Ovary (tissue), 9 donors: Measurements from ENCODE around the gene AFF3. TPM values are rescaled to one million over a fixed set of nuclear protein-coding genes. Genes with fewer than 3 reads are reported as not detected.

Source experiments
- DNase-seq, 5 donors: peaks; one replicate each; pipeline ENCODE4 v3.0.0-alpha.2; 2019 to 2020
- H3K27ac ChIP-seq, 2 donors: fragments of 200-600 bp; one replicate each; pipeline versions ENCODE4 v1.5.1 to v1.8.0; 2019 to 2022
- H3K27me3 ChIP-seq: fragments of 200-600 bp; one replicate; pipeline ENCODE4 v1.8.0; 2022
- H3K36me3 ChIP-seq: fragments of 200-600 bp; sonication (generic); one replicate; pipeline ENCODE4 v1.5.1; 2019
- H3K4me1 ChIP-seq: one replicate; pipeline ENCODE4 v1.8.1; 2013; ENCODE audit warnings: mild to moderate bottlenecking, moderate library complexity; ENCODE audit not compliant: insufficient read depth
- H3K4me3 ChIP-seq: fragments of 200-600 bp; sonication (generic); one replicate; pipeline ENCODE4 v1.5.1; 2017
- H3K9me3 ChIP-seq, 2 donors: fragments of 200-600 bp in 1 of 2; sonication (generic) in 1 of 2; one replicate each; pipeline versions ENCODE4 v1.5.1 to v1.8.1; 2013 to 2019; ENCODE audit warnings: mild to moderate bottlenecking in 1 of 2, moderate library complexity in 1 of 2
- EP300 ChIP-seq: sonication (generic); formaldehyde crosslinking; IDR thresholded peaks from one replicate; pipeline ENCODE4 v1.6.1; 2017; ENCODE audit warnings: antibody characterized with exemption
- POLR2A ChIP-seq: fragments of 450-650 bp; IDR thresholded peaks from one replicate; pipeline ENCODE4 v1.6.1; 2017; ENCODE audit warnings: antibody characterized with exemption, mild to moderate bottlenecking, moderate library complexity
- WGBS, 3 donors: extraction: QIAGEN DNeasy Blood & Tissue Kit in 1 of 3; methylation state at CpG; one replicate each; pipeline versions ENCODE4 v1.1.5 to v1.1.7; 2013 to 2017; 5-methylcytosine and 5-hydroxymethylcytosine counted together
- intact Hi-C, 4 donors: fragments of 100-400 bp; cut with DNase I; formaldehyde crosslinking; loops; one replicate each; pipeline versions ENCODE4 v1.11.0 to v1.15.1; 2022 to 2023
- polyA plus RNA-seq, 2 donors: library from polyadenylated mRNA; stranded (reverse); fragments of 200-250 nt in 1 of 2; fragments of 350-450 nt in 1 of 2; fragmentation: Illumina TruSeq in 1 of 2; extraction: RNeasy Lipid Tissue Mini Kit (QIAGEN cat#74804) in 1 of 2; gene quantifications; one replicate each; pipeline ENCODE4 v1.2.3, GENCODE V29; 2013 to 2014
- total RNA-seq, 7 donors: library from RNA; depleted of rRNA in 2 of 7; stranded (reverse); fragments of >200 nt in 2 of 7; fragmentation: NEBNext Ultra II Directional in 3 of 7; extraction: Animal tissue kit (Norgen Biotek cat#: 25700) in 3 of 7; gene quantifications; one replicate each; pipeline versions ENCODE4 v1.1.0 to v1.2.4, GENCODE V29; 2016 to 2023
- TF ChIP-seq, protein P1 (sequence below), 3 donors: fragments of 450-650 bp in 2 of 3; fragments of 200-600 bp in 1 of 3; IDR thresholded peaks; one replicate each; pipeline versions ENCODE4 v1.5.1 to v1.8.0; 2016 to 2022; ENCODE audit warnings: antibody characterized with exemption in 3 of 3, mild to moderate bottlenecking in 1 of 3
- donor health status: DM: no; HTN: no; CAD: no; lungs with moderate emphysema.
- donor health status: DM: no; HTN: no; CAD: no.
- donor health status: Bipolar disorder and iron deficiency.
- donor health status: DM: yes; HTN: yes; CAD: no.
- donor health status: DM: no; HTN: no; CAD: no.
- donor health status: DM: yes; HTN: yes; CAD: no.

AFF3 gene
- total and polyA plus RNA-seq, 9 donors, result 5.9 to 40.8 (median 25.7) TPM

- H3K36me3 ChIP-seq, result no peaks in the 10 kb centered on the region
- peaks cover 12% of the 10 kb centered on the region for H3K4me1 ChIP-seq
These were observed 70.9 kb downstream of the AFF3 start for GRCh38 chr2:100071335-100072043.

GRCh38 chr2:100070078-100070477 is 72.3 kb downstream of the AFF3 start:
- intact Hi-C loops, result no loop called here
- Histone ChIP-seq H3K4me1 (peaks cover 10% of the 10 kb centered on the region), H3K9me3 (no peaks in the 10 kb centered on the region), H3K4me3 (no peak overlapping the region), H3K27ac (no peak overlapping the region), H3K27me3 (no peaks in the 10 kb centered on the region), H3K36me3 (no peaks in the 10 kb centered on the region)
- TF ChIP-seq, protein P1, sequence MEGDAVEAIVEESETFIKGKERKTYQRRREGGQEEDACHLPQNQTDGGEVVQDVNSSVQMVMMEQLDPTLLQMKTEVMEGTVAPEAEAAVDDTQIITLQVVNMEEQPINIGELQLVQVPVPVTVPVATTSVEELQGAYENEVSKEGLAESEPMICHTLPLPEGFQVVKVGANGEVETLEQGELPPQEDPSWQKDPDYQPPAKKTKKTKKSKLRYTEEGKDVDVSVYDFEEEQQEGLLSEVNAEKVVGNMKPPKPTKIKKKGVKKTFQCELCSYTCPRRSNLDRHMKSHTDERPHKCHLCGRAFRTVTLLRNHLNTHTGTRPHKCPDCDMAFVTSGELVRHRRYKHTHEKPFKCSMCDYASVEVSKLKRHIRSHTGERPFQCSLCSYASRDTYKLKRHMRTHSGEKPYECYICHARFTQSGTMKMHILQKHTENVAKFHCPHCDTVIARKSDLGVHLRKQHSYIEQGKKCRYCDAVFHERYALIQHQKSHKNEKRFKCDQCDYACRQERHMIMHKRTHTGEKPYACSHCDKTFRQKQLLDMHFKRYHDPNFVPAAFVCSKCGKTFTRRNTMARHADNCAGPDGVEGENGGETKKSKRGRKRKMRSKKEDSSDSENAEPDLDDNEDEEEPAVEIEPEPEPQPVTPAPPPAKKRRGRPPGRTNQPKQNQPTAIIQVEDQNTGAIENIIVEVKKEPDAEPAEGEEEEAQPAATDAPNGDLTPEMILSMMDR (IDR thresholded peaks at IDR 0.05), result no peak
- TF ChIP-seq POLR2A, result no peak
- no peak for TF ChIP-seq EP300
- DNase-seq, result no peak
- 10 to 25% (median 18%) methylated on average over 4 of the region's 4 CpGs for WGBS, 3 donors

More at GRCh38 chr2:100071335-100072043, 70.9 kb downstream of the AFF3 start:
- intact Hi-C loops, result no loop called here
- TF ChIP-seq, protein P1 (IDR thresholded peaks at IDR 0.05), result no peak
- no peak for TF ChIP-seq POLR2A
- TF ChIP-seq EP300, result no peak
- no peaks in the 10 kb centered on the region for H3K9me3 ChIP-seq
- no peak overlapping the region for H3K27ac ChIP-seq
- no peak overlapping the region for H3K4me3 ChIP-seq
- no peak for DNase-seq
- no peaks in the 10 kb centered on the region for H3K27me3 ChIP-seq
- WGBS, 3 donors, result 93 to 96% (median 93%) methylated on average over 13 of the region's 13 CpGs

GRCh38 chr2:100068395-100068794 is 74.0 kb downstream of the AFF3 start:
- intact Hi-C loops, result no loop called here
- H3K4me3 ChIP-seq, result no peak overlapping the region
- 70 to 83% (median 81%) methylated on average over 4 of the region's 4 CpGs for WGBS, 3 donors
- H3K9me3 ChIP-seq, result no peaks in the 10 kb centered on the region
- no peaks in the 10 kb centered on the region for H3K36me3 ChIP-seq
- H3K27me3 ChIP-seq, result no peaks in the 10 kb centered on the region
- H3K4me1 ChIP-seq, result peaks cover 6% of the 10 kb centered on the region
- DNase-seq, result no peak
- TF ChIP-seq, protein P1 (IDR thresholded peaks at IDR 0.05), result no peak
- no peak for TF ChIP-seq POLR2A
- no peak for TF ChIP-seq EP300
- H3K27ac ChIP-seq, result peak overlapping the region in 1 of 2 donors; percentile 46

GRCh38 chr2:100067784-100068183 is 74.6 kb downstream of the AFF3 start:
- intact Hi-C loops, result no loop called here
- Histone ChIP-seq H3K9me3 (no peaks in the 10 kb centered on the region), H3K4me1 (peaks cover 6% of the 10 kb centered on the region), H3K36me3 (no peaks in the 10 kb centered on the region), H3K27ac (peak overlapping the region in 1 of 2 donors; percentile 46), H3K27me3 (no peaks in the 10 kb centered on the region), H3K4me3 (no peak overlapping the region)
- DNase-seq, result peak in 4 of 5 donors; percentile 23 to 71 (median 41)
- TF ChIP-seq EP300, result no peak
- no peak for TF ChIP-seq POLR2A
- WGBS, 3 donors, result 22 to 59% (median 51%) methylated on average over 6 of the region's 6 CpGs

DNA sequence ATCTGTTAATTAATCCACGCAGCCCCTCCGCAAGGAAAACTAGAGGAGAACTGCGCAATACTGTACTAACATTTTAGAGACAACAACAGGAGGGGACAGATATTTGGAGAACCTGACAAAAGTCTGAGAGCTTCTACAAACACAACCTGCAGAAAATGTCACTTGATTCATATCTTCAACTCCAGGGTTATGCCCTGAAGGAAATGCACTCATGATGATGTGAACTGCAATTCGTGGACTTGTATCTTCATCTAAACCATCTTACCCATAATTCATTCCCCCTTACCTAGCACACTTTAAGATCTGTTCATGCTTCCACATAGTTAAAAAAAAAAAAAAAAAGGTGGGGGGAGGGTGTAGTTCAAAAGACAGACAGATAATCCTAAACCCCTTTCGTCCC is 75.5 kb downstream of the AFF3 start:
- TF ChIP-seq, protein P1 (IDR thresholded peaks at IDR 0.05), result no peak
- TF ChIP-seq EP300, result no peak
- TF ChIP-seq POLR2A, result no peak
- no peak for DNase-seq
- Histone ChIP-seq H3K27me3 (no peaks in the 10 kb centered on the region), H3K4me3 (no peak overlapping the region), H3K9me3 (no peaks in the 10 kb centered on the region), H3K4me1 (peaks cover 3% of the 10 kb centered on the region), H3K36me3 (no peaks in the 10 kb centered on the region), H3K27ac (no peak overlapping the region)
- WGBS, 3 donors, result 74 to 84% (median 76%) methylated on average over 5 of the region's 5 CpGs
- intact Hi-C loops, result no loop called here
